Stimulated activated CD8-positive, alpha-beta memory T cell treated with anti-CD3 and anti-CD28 coated beads, Interleukin-15, amount 100 ng/mL, for 4 hours (primary cell): ENCODE data around the gene CDK10.
A peak's percentile ranks its signal among the peaks of the same experiment; 100 is the strongest.

Source experiments
- DNase-seq, 2 donors: peaks; one replicate each; pipeline ENCODE4 v3.0.0-alpha.2; 2020; ENCODE audit warnings: low read depth in 2 of 2

Gene CDK10

GRCh38 chr16:89711601-89712273 is 25.2 kb downstream of the CDK10 start:
- DNase-seq = peak; percentile 38 to 59

GRCh38 chr16:89712274-89712781 is 25.8 kb downstream of the CDK10 start:
- no peak for DNase-seq

- no peak for DNase-seq
These were observed 30.0 kb downstream of the CDK10 start for GRCh38 chr16:89716493-89716892.

GRCh38 chr16:89716916-89717687 is 30.6 kb downstream of the CDK10 start:
- no peak for DNase-seq

GRCh38 chr16:89717688-89718505 is 31.4 kb downstream of the CDK10 start:
- DNase-seq = no peak

- no peak for DNase-seq
These were observed 34.0 kb downstream of the CDK10 start for GRCh38 chr16:89720551-89720812.

GRCh38 chr16:89720813-89721545 is 34.5 kb downstream of the CDK10 start, which contains the start of the genes VPS9D1 and ZNF276:
Gene VPS9D1 (minus strand): TSS chr16:89720898. CDS start chr16:89720861, 37 bp downstream.
Gene ZNF276 (plus strand): TSS chr16:89721537. CDS start chr16:89721641, 104 bp downstream.
- DNase-seq = peak; percentile 72 to 81

- DNase-seq = peak; percentile 78 to 81
These were observed 35.3 kb downstream of the CDK10 start for GRCh38 chr16:89721546-89722391.

GRCh38 chr16:89722392-89723278 is 36.1 kb downstream of the CDK10 start:
- DNase-seq = no peak

GRCh38 chr16:89723279-89724250 is 37.1 kb downstream of the CDK10 start:
- DNase-seq = peak; percentile 55 to 57

GRCh38 chr16:89727406-89728120 is 41.1 kb downstream of the CDK10 start:
- DNase-seq = no peak

GRCh38 chr16:89729293-89729692 is 42.8 kb downstream of the CDK10 start:
- no peak for DNase-seq

- DNase-seq = no peak
These were observed 43.5 kb downstream of the CDK10 start for GRCh38 chr16:89729863-89730593.

- DNase-seq = no peak
These were observed 44.2 kb downstream of the CDK10 start for GRCh38 chr16:89730610-89731234.

- DNase-seq = no peak
These were observed 45.8 kb downstream of the CDK10 start for GRCh38 chr16:89732142-89732917.

GRCh38 chr16:89732918-89733242 is 46.4 kb downstream of the CDK10 start:
- no peak for DNase-seq
